Tibial artery (tissue), 4 donors: Measurements from ENCODE around the gene THSD4.

Experiments used
- DNase-seq, 2 donors: peaks; one replicate each; pipeline ENCODE4 v3.0.0-alpha.2; 2019
- H3K27ac ChIP-seq, 2 donors: fragments of 200-600 bp; sonication (generic) in 1 of 2; 1 replicate in 1 of 2; 2 replicates in 1 of 2; pipeline ENCODE4 v1.5.1; 2018 to 2019; ENCODE audit warnings: mild to moderate bottlenecking in 1 of 2
- H3K27me3 ChIP-seq, 2 donors: fragments of 200-600 bp; sonication (generic) in 1 of 2; one replicate each; pipeline versions ENCODE4 v1.5.1 to v1.6.0; 2016 to 2019
- H3K36me3 ChIP-seq, 3 donors: fragments of 200-600 bp; sonication (generic) in 2 of 3; one replicate each; pipeline ENCODE4 v1.5.1; 2016 to 2019; ENCODE audit warnings: mild to moderate bottlenecking in 2 of 3
- H3K4me1 ChIP-seq, 4 donors: fragments of 200-600 bp; sonication (generic) in 2 of 4; 1 replicate in 3 of 4; 2 replicates in 1 of 4; pipeline ENCODE4 v1.5.1; 2016 to 2019
- H3K4me3 ChIP-seq, 2 donors: fragments of 200-600 bp; sonication (generic) in 1 of 2; 1 replicate in 1 of 2; 2 replicates in 1 of 2; pipeline ENCODE4 v1.5.1; 2018 to 2019; ENCODE audit warnings: mild to moderate bottlenecking in 2 of 2
- H3K9me3 ChIP-seq, 3 donors: fragments of 200-600 bp; sonication (generic) in 1 of 3; one replicate each; pipeline ENCODE4 v1.5.1; 2016 to 2019
- CTCF ChIP-seq, 2 experiments: fragments of 200-600 bp in 1 of 2; fragments of 450-650 bp in 1 of 2; IDR thresholded peaks; one replicate each; pipeline ENCODE4 v1.5.1; 2017 to 2019; ENCODE audit warnings: antibody characterized with exemption in 2 of 2, mild to moderate bottlenecking in 1 of 2, moderate library complexity in 1 of 2
- intact Hi-C: fragments of 100-400 bp; cut with DNase I; formaldehyde crosslinking; loops from one replicate; pipeline ENCODE4 v1.15.0; 2023; ENCODE audit warnings: low total_unique reads

The THSD4 gene

GRCh38 chr15:71698030-71698429 lies 582.8 kb downstream of the THSD4 start:
- TF ChIP-seq CTCF (IDR thresholded peaks at IDR 0.05) = no peak
- intact Hi-C loops = no loop called here
- Histone ChIP-seq H3K4me1 (no peaks in the 10 kb centered on the region), H3K27ac (no peak overlapping the region), H3K36me3 (no peaks in the 10 kb centered on the region), H3K9me3 (no peaks in the 10 kb centered on the region), H3K27me3 (no peaks in the 10 kb centered on the region), H3K4me3 (no peak overlapping the region)
- DNase-seq = no peak

- Histone ChIP-seq H3K9me3 (no peaks in the 10 kb centered on the region), H3K27ac (no peak overlapping the region), H3K36me3 (no peaks in the 10 kb centered on the region), H3K27me3 (no peaks in the 10 kb centered on the region), H3K4me1 (no peaks in the 10 kb centered on the region), H3K4me3 (no peak overlapping the region)
- DNase-seq = no peak
- intact Hi-C loops = no loop called here
- no peak for TF ChIP-seq CTCF (IDR thresholded peaks at IDR 0.05)
Measured at GRCh38 chr15:71698742-71699141, 583.5 kb downstream of the THSD4 start.

GRCh38 chr15:71699977-71700376 lies 584.7 kb downstream of the THSD4 start:
- Histone ChIP-seq H3K4me1 (no peaks in the 10 kb centered on the region), H3K27ac (no peak overlapping the region), H3K4me3 (no peak overlapping the region), H3K27me3 (no peaks in the 10 kb centered on the region), H3K9me3 (no peaks in the 10 kb centered on the region), H3K36me3 (no peaks in the 10 kb centered on the region)
- intact Hi-C loops = loop anchor here (5.0 kb wide), 1 partner anchor 877 kb away; no protein-coding TSS in a partner anchor
- no peak for DNase-seq
- TF ChIP-seq CTCF (IDR thresholded peaks at IDR 0.05) = no peak

GRCh38 chr15:71701808-71702207 lies 586.5 kb downstream of the THSD4 start:
- Histone ChIP-seq H3K27me3 (no peaks in the 10 kb centered on the region), H3K4me3 (no peak overlapping the region), H3K36me3 (no peaks in the 10 kb centered on the region), H3K9me3 (no peaks in the 10 kb centered on the region), H3K4me1 (peaks cover 0 to 6% (median under 1%) of the 10 kb centered on the region in 4 donors), H3K27ac (no peak overlapping the region)
- intact Hi-C loops = loop anchor here (5.0 kb wide), 1 partner anchor 875 kb away; no protein-coding TSS in a partner anchor
- no peak for DNase-seq
- TF ChIP-seq CTCF (IDR thresholded peaks at IDR 0.05) = no peak

GRCh38 chr15:71702496-71702895 lies 587.2 kb downstream of the THSD4 start:
- H3K4me1 ChIP-seq = peaks cover 0 to 13% (median 7%) of the 10 kb centered on the region in 4 donors
- H3K4me3 ChIP-seq = no peak overlapping the region
- H3K36me3 ChIP-seq = no peaks in the 10 kb centered on the region
- no peaks in the 10 kb centered on the region for H3K9me3 ChIP-seq
- no peak overlapping the region for H3K27ac ChIP-seq
- no peak for DNase-seq
- no peaks in the 10 kb centered on the region for H3K27me3 ChIP-seq
- intact Hi-C loops = loop anchor here (5.0 kb wide), 1 partner anchor 875 kb away; no protein-coding TSS in a partner anchor
- no peak for TF ChIP-seq CTCF (IDR thresholded peaks at IDR 0.05)

- Histone ChIP-seq H3K27me3 (no peaks in the 10 kb centered on the region), H3K4me3 (no peak overlapping the region), H3K36me3 (no peaks in the 10 kb centered on the region), H3K4me1 (peaks cover 0 to 38% (median 25%) of the 10 kb centered on the region in 4 donors), H3K9me3 (no peaks in the 10 kb centered on the region), H3K27ac (no peak overlapping the region)
- TF ChIP-seq CTCF (IDR thresholded peaks at IDR 0.05) = no peak
- intact Hi-C loops = no loop called here
- no peak for DNase-seq
Measured at GRCh38 chr15:71705151-71705550, 589.9 kb downstream of the THSD4 start.
